Measurements from ENCODE around the gene CRX. TPM values are rescaled to one million over a fixed set of nuclear protein-coding genes. Genes with fewer than 3 reads are reported as not detected.

Gene CRX
- total RNA-seq, 1 experiment from 2014 or later, result 0.13 TPM

DNA sequence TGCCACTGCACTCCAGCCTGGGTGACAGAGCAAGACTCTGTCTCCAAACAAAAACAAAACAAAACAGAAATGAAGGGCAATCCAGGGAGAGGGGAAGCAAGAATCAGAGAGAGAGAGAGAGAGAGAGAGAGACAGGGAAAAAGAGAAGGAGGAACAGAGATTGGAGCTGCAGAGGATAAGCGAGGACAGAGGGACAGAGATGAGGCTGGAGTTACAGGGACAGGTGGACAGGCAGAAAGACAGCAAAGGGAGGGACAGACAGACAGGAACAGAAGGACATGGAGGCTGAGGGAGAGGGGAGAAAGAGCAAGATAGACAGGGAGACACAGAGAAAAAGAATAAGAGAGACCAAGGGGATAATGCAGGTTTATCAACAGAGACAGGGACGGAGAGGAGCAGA lies 1.3 kb upstream of the CRX start:
- WGBS (ENCODE audit: extremely low coverage, insufficient read length, low lambda C conversion rate), result no CpG with 5 or more reads among the region's 2 CpGs
- peaks cover 0 to 6% (median 0%) of the 10 kb centered on the region in 3 experiments; a peak in 1 of 7 replicates for H3K36me3 Mint-ChIP-seq (ENCODE audit: insufficient read depth in 1 of 3, low read depth in 3 of 3)
- no peak overlapping the region for H4K91ac ChIP-seq (ENCODE audit: insufficient read length, low read depth, low read length)
- no peaks in the 10 kb centered on the region for H3K79me1 ChIP-seq (ENCODE audit: insufficient read depth, low read depth, low read length, poor library complexity, severe bottlenecking)
- no peak for DNase-seq
- H3K56ac ChIP-seq (ENCODE audit: insufficient read length, low read depth, low read length), result no peak overlapping the region
- H2AK5ac ChIP-seq (ENCODE audit: insufficient read length, low read length), result no peak overlapping the region
- H4K20me1 ChIP-seq (ENCODE audit: control insufficient read depth, insufficient read depth, insufficient read length), result no peaks in the 10 kb centered on the region
- no peak overlapping the region for H2BK15ac ChIP-seq (ENCODE audit: low read depth, low read length)
- no peak overlapping the region for H4K8ac ChIP-seq (replicated peaks; ENCODE audit: insufficient read length, low read depth, low read length)
- peak overlapping the region; percentile 87 to 91 (median 89) for H3K27ac Mint-ChIP-seq
- no peak overlapping the region for H3K4me2 ChIP-seq (ENCODE audit: insufficient read depth, insufficient read length, low read length)
- no peaks in the 10 kb centered on the region for H3K4me1 ChIP-seq (ENCODE audit: insufficient read depth, low read length)
- H3K4me1 Mint-ChIP-seq, result peaks cover 40 to 46% of the 10 kb centered on the region in 2 experiments
- TF ChIP-seq, protein P1, sequence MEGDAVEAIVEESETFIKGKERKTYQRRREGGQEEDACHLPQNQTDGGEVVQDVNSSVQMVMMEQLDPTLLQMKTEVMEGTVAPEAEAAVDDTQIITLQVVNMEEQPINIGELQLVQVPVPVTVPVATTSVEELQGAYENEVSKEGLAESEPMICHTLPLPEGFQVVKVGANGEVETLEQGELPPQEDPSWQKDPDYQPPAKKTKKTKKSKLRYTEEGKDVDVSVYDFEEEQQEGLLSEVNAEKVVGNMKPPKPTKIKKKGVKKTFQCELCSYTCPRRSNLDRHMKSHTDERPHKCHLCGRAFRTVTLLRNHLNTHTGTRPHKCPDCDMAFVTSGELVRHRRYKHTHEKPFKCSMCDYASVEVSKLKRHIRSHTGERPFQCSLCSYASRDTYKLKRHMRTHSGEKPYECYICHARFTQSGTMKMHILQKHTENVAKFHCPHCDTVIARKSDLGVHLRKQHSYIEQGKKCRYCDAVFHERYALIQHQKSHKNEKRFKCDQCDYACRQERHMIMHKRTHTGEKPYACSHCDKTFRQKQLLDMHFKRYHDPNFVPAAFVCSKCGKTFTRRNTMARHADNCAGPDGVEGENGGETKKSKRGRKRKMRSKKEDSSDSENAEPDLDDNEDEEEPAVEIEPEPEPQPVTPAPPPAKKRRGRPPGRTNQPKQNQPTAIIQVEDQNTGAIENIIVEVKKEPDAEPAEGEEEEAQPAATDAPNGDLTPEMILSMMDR (conservative IDR thresholded peaks at IDR 0.05), result no peak
- H3K27me3 ChIP-seq (ENCODE audit: insufficient read depth, low read length), result no peaks in the 10 kb centered on the region
- peaks cover 4% of the 10 kb centered on the region in 2 experiments; a peak in 3 of 5 replicates for H3K9me3 Mint-ChIP-seq
- no peak overlapping the region for H4K5ac ChIP-seq (ENCODE audit: insufficient read length, low read depth, low read length)
- H3K14ac ChIP-seq (ENCODE audit: insufficient read depth, low read length), result peak overlapping the region; percentile 34; the same call in 1 of the 2 replicates
- H2AFZ ChIP-seq (ENCODE audit: low read length), result no peak overlapping the region
- H2BK5ac ChIP-seq (ENCODE audit: insufficient read length, low read length), result no peak overlapping the region
- no peak overlapping the region for H3K9ac ChIP-seq (ENCODE audit: extremely low read depth, insufficient read length, low read length)
- no peak overlapping the region for H3K4ac ChIP-seq (ENCODE audit: low read depth, low read length)
- H3K9me3 ChIP-seq (ENCODE audit: control insufficient read depth, low read depth, low read length), result no peaks in the 10 kb centered on the region
- H2BK12ac ChIP-seq (ENCODE audit: insufficient read length, low read depth, low read length), result no peak overlapping the region
- H3K18ac ChIP-seq (ENCODE audit: insufficient read length, low read depth, low read length), result peak overlapping the region; percentile 44
- H3T11ph ChIP-seq (ENCODE audit: low read length), result no peak overlapping the region
- no peak overlapping the region for H2BK20ac ChIP-seq (ENCODE audit: low read depth, low read length, poor library complexity, severe bottlenecking)
- H2BK120ac ChIP-seq (ENCODE audit: low read depth, low read length, poor library complexity, severe bottlenecking), result no peak overlapping the region
- peaks cover 8% of the 10 kb centered on the region for H3K27me3 Mint-ChIP-seq (ENCODE audit: low read depth)
- H3K27ac ChIP-seq (ENCODE audit: insufficient read length, low read depth, low read length), result no peak overlapping the region
- H3K79me2 ChIP-seq (ENCODE audit: insufficient read depth, low read length), result no peaks in the 10 kb centered on the region
- no peak overlapping the region for H3K23ac ChIP-seq (ENCODE audit: insufficient read length, low read depth, low read length)
- no peaks in the 10 kb centered on the region for H3K23me2 ChIP-seq (ENCODE audit: insufficient read length, low read depth, low read length, poor library complexity, severe bottlenecking)
- H3K4me3 Mint-ChIP-seq, result peak overlapping the region in 1 of 2 experiments; percentile 74; a peak in 2 of 5 replicates
